GM12875 (cell line): ENCODE data around the gene MRPL43.
"Not testable (repeated sequence)": the region's sequence is repeated elsewhere in the genome, so short reads cannot be mapped to it uniquely, and the experiment has no call there.

Source experiments
- H3K4me3 ChIP-seq: one replicate; pipeline ENCODE4 v1.5.1; 2011; ENCODE audit warnings: low read depth, low read length, control low read depth
- CTCF ChIP-seq: IDR thresholded peaks from 2 replicates; pipeline ENCODE4 v1.5.1; 2011; ENCODE audit warnings: low read depth, mild to moderate bottlenecking, control low read depth, inconsistent platforms, low read length, moderate library complexity, borderline replicate concordance; ENCODE audit not compliant: insufficient read depth

Gene MRPL43

DNA sequence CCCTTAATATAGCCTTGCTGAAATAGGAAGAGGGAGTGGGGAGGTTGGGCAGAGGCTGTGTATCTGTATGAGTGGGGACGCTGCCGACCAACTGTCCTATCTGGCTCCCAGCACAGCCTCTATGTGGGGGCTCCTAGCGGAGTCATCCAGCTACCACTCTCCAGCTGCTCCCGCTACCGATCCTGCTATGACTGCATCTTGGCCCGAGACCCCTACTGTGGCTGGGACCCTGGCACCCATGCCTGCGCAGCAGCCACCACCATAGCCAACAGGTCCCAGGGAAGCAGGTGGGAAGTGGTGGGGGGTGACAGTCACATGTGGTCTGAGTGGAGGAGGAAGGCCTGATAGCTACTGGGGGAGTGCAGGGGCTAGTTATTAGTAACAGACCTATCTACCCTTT is 6.6 kb downstream of the MRPL43 start:
- no peak for TF ChIP-seq CTCF
- H3K4me3 ChIP-seq: no peak overlapping the region

DNA sequence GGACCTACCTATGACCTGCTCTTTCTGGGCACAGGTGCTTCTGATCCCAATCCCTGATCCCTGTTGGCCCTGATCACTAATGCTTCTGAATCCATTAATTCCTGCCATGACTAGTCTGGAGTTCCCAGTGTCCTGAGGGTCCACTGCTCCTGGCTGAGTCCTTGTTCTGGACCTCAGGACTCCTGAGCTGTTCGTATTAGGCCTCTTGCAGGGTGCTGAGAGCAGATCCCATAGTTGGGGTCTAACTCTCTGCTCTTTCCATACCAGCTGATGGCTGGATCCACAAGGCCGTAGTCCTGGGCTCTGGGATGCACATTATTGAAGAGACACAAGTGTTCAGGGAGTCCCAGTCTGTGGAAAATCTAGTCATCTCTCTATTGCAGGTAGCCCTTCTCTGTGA is 7.0 kb downstream of the MRPL43 start:
- H3K4me3 ChIP-seq: no peak overlapping the region
- no peak for TF ChIP-seq CTCF

DNA sequence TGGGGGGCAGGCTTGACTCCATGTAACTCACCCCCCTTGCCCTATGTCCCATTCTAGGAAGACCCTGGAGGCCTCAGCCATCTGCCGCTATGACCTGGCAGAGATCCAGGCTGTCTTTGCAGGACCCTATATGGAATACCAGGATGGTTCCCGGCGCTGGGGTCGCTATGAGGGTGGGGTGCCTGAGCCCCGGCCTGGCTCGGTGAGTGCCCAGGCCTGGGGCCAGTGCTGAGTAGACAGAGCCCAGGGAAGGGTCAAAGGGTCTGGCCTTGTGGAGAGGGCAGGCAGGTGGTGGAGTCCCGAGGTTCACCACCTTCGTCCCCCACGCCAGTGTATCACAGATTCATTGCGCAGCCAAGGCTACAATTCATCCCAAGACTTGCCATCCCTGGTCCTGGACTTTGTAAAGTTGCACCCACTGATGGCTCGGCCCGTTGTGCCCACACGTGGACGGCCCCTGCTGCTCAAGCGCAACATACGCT is 7.5 kb downstream of the MRPL43 start:
- no peak for TF ChIP-seq CTCF
- H3K4me3 ChIP-seq: no peak overlapping the region

- TF ChIP-seq CTCF: no peak
- H3K4me3 ChIP-seq: no peak overlapping the region
Observed at GRCh38 chr10:100978901-100979195, 8.4 kb downstream of the MRPL43 start.

DNA sequence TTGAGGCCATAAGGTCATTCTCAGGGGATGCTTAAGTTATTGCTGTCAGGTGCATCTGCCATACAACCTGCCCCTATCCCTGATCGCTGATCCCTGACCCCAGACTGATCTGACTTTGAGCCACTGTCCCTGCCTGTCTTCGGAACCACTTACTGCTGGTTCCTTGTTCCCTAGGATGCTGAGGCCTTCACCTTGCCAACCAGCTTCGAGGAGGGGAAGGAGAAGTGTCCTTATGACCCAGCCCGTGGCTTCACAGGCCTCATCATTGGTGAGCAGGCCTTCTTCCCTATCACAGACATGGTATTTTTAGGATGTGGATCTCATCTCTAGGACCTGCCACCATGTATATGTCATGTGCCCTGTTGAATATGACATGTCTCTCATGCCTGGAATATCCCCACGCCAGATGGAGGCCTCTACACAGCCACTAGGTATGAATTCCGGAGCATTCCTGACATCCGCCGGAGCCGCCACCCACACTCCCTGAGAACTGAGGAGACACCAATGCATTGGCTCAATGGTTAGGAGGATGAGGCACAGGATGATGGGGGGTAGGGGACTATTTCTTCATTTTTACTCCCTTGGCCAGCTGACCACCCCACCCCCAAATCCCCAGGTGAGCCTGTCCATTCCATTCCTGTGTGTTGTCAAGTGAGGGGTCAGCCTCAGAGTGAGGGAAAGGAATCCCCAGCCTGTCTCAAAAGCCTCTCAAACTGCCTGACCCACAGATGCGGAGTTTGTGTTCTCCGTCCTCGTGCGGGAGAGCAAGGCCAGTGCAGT is 9.0 kb downstream of the MRPL43 start:
- no peak overlapping the region for H3K4me3 ChIP-seq
- TF ChIP-seq CTCF: no peak

GRCh38 chr10:100977436-100977835 is 9.9 kb downstream of the MRPL43 start:
- no peak overlapping the region for H3K4me3 ChIP-seq
- no peak for TF ChIP-seq CTCF

DNA sequence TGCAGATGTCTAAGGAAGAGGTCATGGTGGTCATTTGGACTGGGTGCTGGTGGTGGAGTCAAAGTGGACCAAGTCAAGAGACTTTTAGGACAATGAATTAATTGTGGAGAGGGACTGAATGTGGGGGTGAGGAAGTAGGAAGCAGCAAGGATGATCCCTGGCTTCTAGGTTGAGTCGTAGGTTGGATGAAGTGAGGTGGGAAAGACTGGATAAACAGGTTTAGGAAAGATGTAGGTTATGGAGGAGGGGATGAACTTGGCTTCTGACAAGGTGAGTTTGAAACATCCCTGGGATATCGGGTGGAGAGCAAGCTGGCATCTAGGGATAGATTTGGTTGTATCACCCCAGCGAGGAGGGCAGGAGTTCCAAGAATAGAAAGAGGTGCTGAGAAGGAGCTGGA is 10.4 kb downstream of the MRPL43 start:
- no peak overlapping the region for H3K4me3 ChIP-seq
- no peak for TF ChIP-seq CTCF

GRCh38 chr10:100975397-100975796 is 11.9 kb downstream of the MRPL43 start:
- H3K4me3 ChIP-seq: not testable (repeated sequence)
